ENCODE results near the gene CCNT2. TPM values are rescaled to one million over a fixed set of nuclear protein-coding genes. Genes with fewer than 3 reads are reported as not detected.
"Not testable (repeated sequence)": the region's sequence is repeated elsewhere in the genome, so short reads cannot be mapped to it uniquely, and the experiment has no call there.

CCNT2 gene
- total RNA-seq, 1 experiment from 2014 or later, result 39.4 TPM

GRCh38 chr2:134899204-134899603 lies 19.4 kb upstream of the CCNT2 start:
- DNase-seq, result no peak
- no peak overlapping the region for H3K4me3 ChIP-seq (ENCODE audit: low read depth, low read length)
- peaks cover 8% of the 10 kb centered on the region for H3K4me1 Mint-ChIP-seq (ENCODE audit: low read depth, unreplicated experiment)
- POLR2A ChIA-PET, result no interaction called here
- no peaks in the 10 kb centered on the region for H3K4me1 ChIP-seq
- H3K27me3 Mint-ChIP-seq (ENCODE audit: insufficient read depth, unreplicated experiment), result no peaks in the 10 kb centered on the region
- no peak overlapping the region for H3K27ac Mint-ChIP-seq (ENCODE audit: unreplicated experiment)
- no peaks in the 10 kb centered on the region for H3K27me3 ChIP-seq (replicated peaks; ENCODE audit: control insufficient read depth, insufficient read depth, low read length)
- CTCF ChIA-PET, result no interaction called here
- TF ChIP-seq CTCF (IDR thresholded peaks at IDR 0.05; ENCODE audit: insufficient read depth in 1 of 2, low read depth in 1 of 2, low read length in 1 of 2, severe bottlenecking in 1 of 2, unreplicated experiment in 1 of 2), result no peak
- intact Hi-C loops (cut with micrococcal nuclease; ENCODE audit: unreplicated experiment), result no loop called here
- BruUV-seq (replicated peaks), result no TSS peak
- no peak overlapping the region for H3K4me3 Mint-ChIP-seq (ENCODE audit: unreplicated experiment)
- H3K36me3 ChIP-seq (ENCODE audit: control insufficient read depth, insufficient read depth, low read length), result no peaks in the 10 kb centered on the region
- H3K9me3 Mint-ChIP-seq (ENCODE audit: unreplicated experiment), result peaks cover 9% of the 10 kb centered on the region
- H3K36me3 Mint-ChIP-seq (ENCODE audit: insufficient read depth, unreplicated experiment), result no peaks in the 10 kb centered on the region
- no peaks in the 10 kb centered on the region for H3K9me3 ChIP-seq

- CTCF ChIA-PET, result interaction anchor here (0.6 kb wide), 1 partner anchor 116 kb away, joined by 3 read pairs; no protein-coding TSS in a partner anchor
- TF ChIP-seq CTCF (IDR thresholded peaks at IDR 0.05; ENCODE audit: insufficient read depth in 1 of 2, low read depth in 1 of 2, low read length in 1 of 2, severe bottlenecking in 1 of 2, unreplicated experiment in 1 of 2), result no peak
- intact Hi-C loops (cut with micrococcal nuclease; ENCODE audit: unreplicated experiment), result no loop called here
- Histone ChIP-seq H3K4me3 (ENCODE audit: low read depth, low read length) (no peak overlapping the region), H3K36me3 (ENCODE audit: control insufficient read depth, insufficient read depth, low read length) (no peaks in the 10 kb centered on the region), H3K27me3 (replicated peaks; ENCODE audit: control insufficient read depth, insufficient read depth, low read length) (no peaks in the 10 kb centered on the region), H3K9me3 (no peaks in the 10 kb centered on the region), H3K4me1 (no peaks in the 10 kb centered on the region)
- Mint-ChIP-seq H3K4me1 (ENCODE audit: low read depth, unreplicated experiment) (peaks cover 8% of the 10 kb centered on the region), H3K9me3 (ENCODE audit: unreplicated experiment) (peaks cover 9% of the 10 kb centered on the region), H3K36me3 (ENCODE audit: insufficient read depth, unreplicated experiment) (no peaks in the 10 kb centered on the region), H3K4me3 (ENCODE audit: unreplicated experiment) (no peak overlapping the region), H3K27me3 (ENCODE audit: insufficient read depth, unreplicated experiment) (no peaks in the 10 kb centered on the region), H3K27ac (ENCODE audit: unreplicated experiment) (no peak overlapping the region)
- POLR2A ChIA-PET, result no interaction called here
- DNase-seq, result no peak
- no TSS peak for BruUV-seq (replicated peaks)
Measured at GRCh38 chr2:134900151-134900550, 18.5 kb upstream of the CCNT2 start.

DNA sequence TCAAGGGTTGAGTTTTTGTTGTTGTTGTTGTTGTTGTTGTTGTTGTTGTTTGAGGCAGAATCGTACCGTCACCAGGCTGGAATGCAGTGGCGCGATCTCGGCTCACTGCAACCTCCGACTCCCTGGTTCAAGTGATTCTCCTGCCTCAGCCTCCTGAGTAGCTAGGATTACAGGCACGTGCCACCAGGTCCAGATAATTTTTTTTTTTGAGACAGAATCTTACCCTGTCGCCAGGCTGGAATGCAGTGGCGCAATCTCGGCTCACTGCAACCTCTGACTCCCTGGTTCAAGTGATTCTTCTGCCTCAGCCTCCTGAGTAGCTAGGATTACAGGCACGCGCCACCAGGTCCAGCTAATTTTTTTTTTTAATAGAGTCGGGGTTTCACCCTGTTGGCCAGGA lies 14.9 kb upstream of the CCNT2 start:
- CTCF ChIA-PET; intact Hi-C loops (cut with micrococcal nuclease; ENCODE audit: unreplicated experiment); H3K9me3 ChIP-seq; H3K4me1 ChIP-seq; DNase-seq; H3K4me3 Mint-ChIP-seq (ENCODE audit: unreplicated experiment); H3K9me3 Mint-ChIP-seq (ENCODE audit: unreplicated experiment); H3K4me3 ChIP-seq (ENCODE audit: low read depth, low read length); H3K36me3 ChIP-seq (ENCODE audit: control insufficient read depth, insufficient read depth, low read length); H3K27me3 ChIP-seq (replicated peaks; ENCODE audit: control insufficient read depth, insufficient read depth, low read length); H3K36me3 Mint-ChIP-seq (ENCODE audit: insufficient read depth, unreplicated experiment); POLR2A ChIA-PET; H3K4me1 Mint-ChIP-seq (ENCODE audit: low read depth, unreplicated experiment); H3K27me3 Mint-ChIP-seq (ENCODE audit: insufficient read depth, unreplicated experiment); H3K27ac Mint-ChIP-seq (ENCODE audit: unreplicated experiment); BruUV-seq (replicated peaks): not testable (repeated sequence)

DNA sequence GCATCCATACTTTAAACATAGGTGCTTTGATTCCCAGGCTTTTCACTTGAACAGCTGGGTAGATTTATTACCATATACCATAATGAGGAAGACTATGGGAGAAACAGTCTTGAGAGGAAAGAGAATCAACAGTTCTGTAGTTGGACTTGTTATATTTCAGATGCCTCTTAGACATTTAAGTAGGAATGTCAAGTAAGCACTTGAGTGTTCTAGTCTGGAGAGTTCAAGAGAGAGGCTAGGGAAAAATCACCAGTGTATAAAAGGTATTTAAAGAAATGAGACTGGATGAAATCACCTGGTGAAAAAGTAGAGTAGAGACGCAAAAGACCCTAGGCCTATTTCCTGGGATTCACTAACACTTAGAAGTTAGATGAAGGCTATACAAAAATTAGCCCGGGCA lies 13.5 kb upstream of the CCNT2 start:
- no peak for DNase-seq
- Mint-ChIP-seq H3K36me3 (ENCODE audit: insufficient read depth, unreplicated experiment) (no peaks in the 10 kb centered on the region), H3K27me3 (ENCODE audit: insufficient read depth, unreplicated experiment) (no peaks in the 10 kb centered on the region), H3K4me1 (ENCODE audit: low read depth, unreplicated experiment) (peaks cover 14% of the 10 kb centered on the region), H3K4me3 (ENCODE audit: unreplicated experiment) (no peak overlapping the region), H3K9me3 (ENCODE audit: unreplicated experiment) (peaks cover 9% of the 10 kb centered on the region), H3K27ac (ENCODE audit: unreplicated experiment) (no peak overlapping the region)
- no peaks in the 10 kb centered on the region for H3K27me3 ChIP-seq (replicated peaks; ENCODE audit: control insufficient read depth, insufficient read depth, low read length)
- ChIA-PET POLR2A (no interaction called here), CTCF (no interaction called here)
- no peaks in the 10 kb centered on the region; the same call in 1 of the 2 replicates for H3K9me3 ChIP-seq
- no peaks in the 10 kb centered on the region for H3K4me1 ChIP-seq
- no peak for TF ChIP-seq CTCF (IDR thresholded peaks at IDR 0.05; ENCODE audit: insufficient read depth in 1 of 2, low read depth in 1 of 2, low read length in 1 of 2, severe bottlenecking in 1 of 2, unreplicated experiment in 1 of 2)
- intact Hi-C loops (cut with micrococcal nuclease; ENCODE audit: unreplicated experiment), result no loop called here
- BruUV-seq (replicated peaks), result no TSS peak
- H3K4me3 ChIP-seq (ENCODE audit: low read depth, low read length), result no peak overlapping the region
- no peaks in the 10 kb centered on the region for H3K36me3 ChIP-seq (ENCODE audit: control insufficient read depth, insufficient read depth, low read length)

Measured in Caco-2 (cell line).